COR-L47 (cell line): ENCODE results near the gene VEGFA.

Source experiments
- DNase-seq: peaks from one replicate; lab custom pipeline; 2025; lab: John Stamatoyannopoulos, UW

VEGFA gene

GRCh38 chr6:43785220-43785752 lies 15.3 kb downstream of the VEGFA start:
- DNase-seq: no peak

DNA sequence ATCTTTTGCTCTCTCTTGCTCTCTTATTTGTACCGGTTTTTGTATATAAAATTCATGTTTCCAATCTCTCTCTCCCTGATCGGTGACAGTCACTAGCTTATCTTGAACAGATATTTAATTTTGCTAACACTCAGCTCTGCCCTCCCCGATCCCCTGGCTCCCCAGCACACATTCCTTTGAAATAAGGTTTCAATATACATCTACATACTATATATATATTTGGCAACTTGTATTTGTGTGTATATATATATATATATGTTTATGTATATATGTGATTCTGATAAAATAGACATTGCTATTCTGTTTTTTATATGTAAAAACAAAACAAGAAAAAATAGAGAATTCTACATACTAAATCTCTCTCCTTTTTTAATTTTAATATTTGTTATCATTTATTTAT lies 15.9 kb downstream of the VEGFA start:
- no peak for DNase-seq

- DNase-seq: no peak
Observed at GRCh38 chr6:43786664-43787329, 16.8 kb downstream of the VEGFA start.

DNA sequence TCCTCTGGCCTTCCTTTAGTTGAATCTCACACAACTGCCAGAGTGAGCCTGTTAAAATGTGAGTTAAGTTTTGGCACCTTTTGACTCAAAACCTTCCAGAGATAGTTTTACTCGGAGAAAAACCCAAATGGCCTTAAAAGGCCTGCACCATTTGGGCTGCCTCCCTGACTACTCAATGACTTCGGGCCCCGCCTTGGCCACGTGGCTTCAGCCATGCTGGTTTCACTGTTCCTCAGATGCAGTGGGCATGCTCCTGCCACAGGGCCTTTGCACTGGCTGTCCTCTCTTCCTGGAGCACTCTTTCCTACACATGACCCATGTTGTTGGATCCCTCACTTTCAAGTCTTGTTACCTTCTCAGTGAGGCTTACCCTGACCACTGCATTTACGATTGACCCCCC lies 18.3 kb downstream of the VEGFA start:
- no peak for DNase-seq

DNA sequence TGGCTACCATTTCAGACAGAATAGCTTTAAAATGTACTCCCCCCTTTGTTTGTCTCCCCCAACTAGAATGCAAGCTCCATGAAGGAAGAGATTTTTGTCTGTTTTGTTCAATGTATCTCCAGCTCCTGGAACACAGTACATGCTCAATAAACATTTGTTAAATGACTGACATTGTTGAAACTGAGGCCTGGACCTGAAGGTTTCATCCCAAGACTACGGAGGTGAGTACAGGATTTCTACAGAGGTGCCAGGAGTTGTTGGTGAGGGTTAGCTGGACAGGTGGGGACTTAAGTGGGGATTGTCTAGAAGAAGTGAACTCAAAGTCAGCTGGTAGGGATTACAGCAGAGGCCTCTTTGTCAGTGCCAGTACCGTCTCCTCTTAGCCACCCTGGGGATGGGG lies 19.4 kb downstream of the VEGFA start:
- DNase-seq: no peak

GRCh38 chr6:43790031-43790430 lies 20.0 kb downstream of the VEGFA start:
- no peak for DNase-seq

GRCh38 chr6:43791745-43792422 lies 21.9 kb downstream of the VEGFA start:
- DNase-seq: no peak

DNA sequence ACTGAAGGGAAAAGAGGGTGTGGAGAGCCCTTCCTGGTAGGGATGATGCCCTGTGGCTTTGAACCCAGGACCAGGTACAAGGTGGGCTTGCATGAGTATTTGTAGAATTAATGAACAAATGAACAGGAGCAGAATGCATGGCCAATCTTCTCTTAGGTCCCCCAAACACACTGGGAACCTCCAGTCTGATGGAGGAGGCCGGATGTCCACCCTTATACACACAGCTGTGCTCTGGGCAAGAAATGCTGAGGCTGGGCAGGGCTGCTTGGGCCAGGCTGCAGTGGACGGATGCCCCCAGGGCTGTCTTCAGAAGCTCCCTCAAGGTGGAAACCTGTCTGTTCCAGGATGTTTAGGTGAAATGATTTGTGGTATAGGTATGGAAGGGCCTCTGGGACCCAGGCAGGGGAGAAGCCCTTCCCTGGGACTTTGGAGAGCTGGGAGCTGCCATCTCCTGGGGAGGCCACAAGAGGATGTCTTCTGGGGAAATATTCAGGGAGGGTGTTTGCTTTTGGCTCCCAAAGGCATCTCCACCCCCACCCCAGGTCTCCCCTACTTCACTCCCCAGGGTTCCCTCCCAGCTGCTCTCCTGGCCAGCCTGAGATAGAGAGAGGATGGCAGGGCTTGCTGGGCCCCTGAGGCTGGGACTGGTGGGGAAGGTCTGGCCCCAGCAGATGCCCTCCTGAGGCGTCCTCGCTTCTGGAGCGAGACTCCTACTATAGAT lies 23.3 kb downstream of the VEGFA start:
- DNase-seq: no peak

GRCh38 chr6:43793875-43794242 lies 23.8 kb downstream of the VEGFA start:
- no peak for DNase-seq

DNA sequence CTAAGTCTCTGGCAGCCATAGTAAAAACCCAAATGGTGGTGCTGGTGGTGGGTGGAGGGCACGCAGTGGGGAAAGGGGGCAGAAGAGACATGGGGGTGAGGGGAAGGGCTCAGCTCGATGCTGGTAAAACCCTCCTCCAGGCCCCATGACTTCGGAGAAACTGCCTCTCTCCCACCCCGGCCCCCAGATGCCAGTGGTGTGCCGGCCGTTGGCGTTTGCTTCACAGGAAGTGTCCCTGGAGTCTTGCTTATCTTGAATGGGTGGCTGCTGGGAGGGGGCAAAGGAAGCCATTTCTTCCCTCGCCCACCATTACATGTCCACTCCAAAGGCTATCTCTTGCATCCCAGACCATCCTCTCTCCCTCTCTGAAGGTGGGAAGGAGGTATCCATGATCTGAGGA lies 25.4 kb downstream of the VEGFA start:
- no peak for DNase-seq

DNA sequence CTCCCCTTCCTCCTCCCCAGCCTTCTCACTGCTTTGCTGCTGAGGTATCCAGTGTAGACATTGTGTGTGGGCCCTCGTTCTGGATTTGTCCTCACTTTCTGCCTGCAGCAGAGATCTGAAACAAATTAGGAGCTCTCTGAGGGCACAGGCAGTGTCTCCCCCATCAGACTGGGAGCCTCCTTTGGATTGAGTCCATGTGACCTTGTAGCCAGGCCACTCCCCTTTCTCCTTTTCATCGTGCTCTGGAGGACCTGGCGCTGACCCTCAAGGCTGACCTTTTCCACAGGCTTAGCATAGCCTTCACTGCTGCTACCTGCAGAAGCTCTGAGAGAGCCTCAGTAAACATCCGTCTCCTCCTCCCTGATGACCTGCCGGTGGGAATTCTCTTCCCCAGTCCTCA lies 26.2 kb downstream of the VEGFA start:
- DNase-seq: no peak

GRCh38 chr6:43796903-43797890 lies 27.2 kb downstream of the VEGFA start:
- DNase-seq: no peak

DNA sequence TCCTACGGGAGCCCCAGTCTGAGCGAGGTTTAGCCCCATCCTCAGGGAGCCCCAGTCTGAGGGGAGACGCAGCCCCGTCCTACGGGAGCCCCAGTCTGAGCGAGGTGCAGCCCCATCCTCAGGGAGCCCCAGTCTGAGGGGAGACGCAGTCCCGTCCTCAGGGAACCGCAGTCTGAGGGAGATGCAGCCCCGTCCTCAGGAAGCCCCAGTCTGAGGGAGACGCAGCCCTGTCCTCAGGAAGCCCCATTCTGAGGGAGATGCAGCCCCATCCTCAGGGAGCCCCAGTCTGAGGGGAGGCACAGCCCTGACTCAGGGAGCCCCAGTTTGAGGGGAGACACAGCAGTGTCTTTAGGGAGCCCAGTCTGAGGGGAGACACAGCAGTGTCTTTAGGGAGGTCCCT lies 27.9 kb downstream of the VEGFA start:
- no peak for DNase-seq

GRCh38 chr6:43798688-43799444 lies 28.9 kb downstream of the VEGFA start:
- no peak for DNase-seq

DNA sequence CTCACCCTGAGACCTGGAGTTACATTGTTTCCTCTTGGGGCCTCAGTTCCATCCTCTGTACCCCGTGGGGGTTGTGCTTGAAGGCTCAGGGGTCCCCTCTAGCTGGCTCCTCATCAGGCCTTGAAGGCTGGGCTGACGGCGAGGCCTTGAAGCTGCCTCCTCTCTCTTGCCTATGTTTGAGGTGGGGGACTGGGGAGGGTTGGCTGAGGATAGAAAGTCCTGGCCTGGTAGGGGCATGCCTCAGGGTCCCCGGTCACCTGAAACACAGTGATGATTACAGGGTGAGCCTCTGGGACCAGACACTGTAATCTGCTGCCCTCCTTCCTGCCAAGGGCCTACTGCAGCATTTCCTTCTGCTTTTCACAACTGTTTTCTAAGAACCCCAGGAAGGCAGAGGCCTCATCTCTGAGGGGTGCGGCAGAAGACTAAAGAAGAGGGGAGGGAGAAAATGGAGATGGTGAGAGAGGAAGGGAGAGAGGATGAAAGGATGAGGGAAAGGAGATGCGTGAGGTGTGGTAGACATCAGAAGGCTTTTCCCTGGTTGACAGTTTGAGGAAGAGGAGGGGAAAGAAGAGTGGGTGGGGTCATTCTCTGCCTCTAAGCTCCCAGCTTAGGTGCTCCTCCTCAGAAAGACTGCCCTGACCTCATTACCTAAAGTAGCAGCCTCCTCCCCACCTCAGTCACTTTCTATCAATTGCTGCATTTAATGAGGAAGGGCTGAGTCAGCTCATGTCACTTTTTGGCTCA lies 29.7 kb downstream of the VEGFA start:
- no peak for DNase-seq

- DNase-seq: no peak
Observed at GRCh38 chr6:43800298-43800623, 30.2 kb downstream of the VEGFA start.

- DNase-seq: no peak
Observed at GRCh38 chr6:43800746-43801494, 30.9 kb downstream of the VEGFA start.

GRCh38 chr6:43801495-43802181 lies 31.6 kb downstream of the VEGFA start:
- DNase-seq: no peak
